Measurements from ENCODE around the gene ACTN2.

Gene ACTN2

GRCh38 chr1:236692128-236692527 is 5.8 kb downstream of the ACTN2 start:
- no peak for DNase-seq

DNA sequence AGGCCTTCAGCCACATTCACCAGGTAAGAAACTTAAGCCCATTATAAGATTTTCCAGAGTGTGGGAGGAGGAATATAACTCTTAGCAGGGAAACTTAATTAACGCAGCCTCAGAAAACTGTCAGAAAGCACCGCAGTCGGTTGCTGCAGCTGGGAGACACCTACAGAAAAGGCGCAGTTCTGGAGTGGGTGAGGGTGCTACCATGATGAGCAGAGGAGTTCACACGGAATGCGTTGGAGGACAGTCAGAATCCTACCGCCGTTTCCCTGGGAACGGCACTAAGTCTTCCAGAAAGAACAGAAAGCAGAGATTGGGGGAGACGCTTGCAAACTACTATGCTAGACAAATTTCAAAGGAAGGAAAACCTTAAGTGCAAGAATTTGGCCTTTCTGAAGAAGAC is 6.4 kb downstream of the ACTN2 start:
- DNase-seq, result no peak

DNA sequence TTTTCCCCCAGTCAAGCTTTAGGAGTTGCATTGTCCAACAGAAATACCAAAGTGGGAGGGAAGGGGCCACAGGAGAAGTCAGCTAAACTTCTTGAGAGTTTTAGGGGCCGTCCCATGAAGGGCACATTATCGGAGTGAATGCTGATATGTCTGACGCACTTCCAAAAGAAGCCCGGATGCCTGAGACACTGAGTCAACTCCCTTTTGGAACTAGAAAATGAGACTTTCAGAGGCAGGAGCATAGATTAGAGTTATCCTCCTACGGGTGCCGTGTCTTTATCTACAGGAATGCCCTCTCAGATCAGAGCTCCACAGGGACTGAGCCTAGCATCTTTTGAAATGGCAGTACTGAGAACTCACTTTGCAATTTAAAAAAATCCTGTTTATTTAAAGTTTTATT is 13.1 kb downstream of the ACTN2 start:
- DNase-seq, result no peak

GRCh38 chr1:236700903-236701302 is 14.6 kb downstream of the ACTN2 start:
- no peak for DNase-seq

DNA sequence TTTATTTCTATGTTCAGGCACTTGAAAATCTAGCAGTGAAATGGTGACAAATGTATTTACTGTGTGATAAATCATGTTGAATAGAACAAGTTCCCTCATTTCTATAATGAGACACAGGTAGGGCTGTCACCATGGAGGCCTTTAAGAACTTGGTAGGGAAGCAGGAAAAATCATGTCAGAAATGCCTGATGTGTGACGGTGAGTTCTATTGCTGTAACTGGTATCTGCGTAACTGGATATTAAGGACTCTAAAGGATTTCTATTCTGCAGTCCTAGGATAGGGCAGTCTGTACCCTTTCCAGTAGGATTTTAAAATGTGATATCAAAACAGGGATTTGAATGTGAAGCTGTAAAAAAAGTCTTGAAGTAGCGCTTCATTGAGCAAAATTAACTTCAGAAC is 15.5 kb downstream of the ACTN2 start:
- no peak for DNase-seq

DNA sequence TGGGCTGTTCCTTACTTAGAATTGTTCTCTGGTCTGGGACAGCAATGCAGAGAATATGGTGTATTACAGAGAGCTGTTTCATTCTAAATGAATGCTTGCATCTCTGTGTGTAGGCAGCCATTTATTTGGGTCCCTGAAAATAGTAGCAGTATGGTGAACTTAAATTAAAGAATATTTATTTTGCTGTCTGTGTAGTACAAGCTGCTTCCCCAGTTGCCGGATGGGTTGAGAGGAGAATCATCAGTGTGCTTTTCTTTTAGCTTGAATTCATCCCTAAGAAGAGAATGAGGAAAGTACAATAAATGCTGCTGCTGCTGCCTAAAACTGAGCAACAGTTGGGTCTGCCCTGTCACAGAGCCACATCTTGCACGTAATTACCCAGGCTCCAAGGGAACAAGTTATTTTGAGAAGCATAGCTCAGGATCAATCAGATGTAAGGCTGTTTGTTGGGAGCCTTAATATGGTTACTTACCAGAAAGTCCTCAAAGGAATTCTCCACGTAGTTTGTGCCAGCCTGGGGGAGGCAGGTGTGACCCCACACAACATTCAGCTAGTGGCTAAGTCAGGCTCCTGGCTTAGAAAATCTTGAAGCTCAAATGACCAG is 16.6 kb downstream of the ACTN2 start:
- DNase-seq, result no peak

DNA sequence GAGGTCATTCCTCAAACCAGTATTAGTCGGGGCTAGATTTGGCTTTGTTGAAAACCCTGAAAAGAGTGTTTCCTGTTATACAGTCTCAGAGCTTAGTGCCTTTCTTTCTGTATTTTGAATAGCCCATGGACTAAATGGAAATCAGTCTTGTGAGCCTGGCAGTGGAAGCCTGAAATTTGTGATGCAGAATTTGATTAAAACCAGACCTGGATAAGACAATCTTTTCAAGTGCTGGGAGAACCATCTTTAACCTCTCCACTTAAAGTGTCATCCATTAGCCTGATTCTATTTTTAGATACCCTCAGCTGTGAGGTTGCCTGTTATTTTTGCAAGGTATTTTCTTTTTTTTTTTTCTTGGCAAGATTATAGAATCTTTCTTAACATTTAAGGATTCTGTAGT is 19.5 kb downstream of the ACTN2 start:
- no peak for DNase-seq

- no peak for DNase-seq
Measured at GRCh38 chr1:236706183-236706582, 19.9 kb downstream of the ACTN2 start.

DNA sequence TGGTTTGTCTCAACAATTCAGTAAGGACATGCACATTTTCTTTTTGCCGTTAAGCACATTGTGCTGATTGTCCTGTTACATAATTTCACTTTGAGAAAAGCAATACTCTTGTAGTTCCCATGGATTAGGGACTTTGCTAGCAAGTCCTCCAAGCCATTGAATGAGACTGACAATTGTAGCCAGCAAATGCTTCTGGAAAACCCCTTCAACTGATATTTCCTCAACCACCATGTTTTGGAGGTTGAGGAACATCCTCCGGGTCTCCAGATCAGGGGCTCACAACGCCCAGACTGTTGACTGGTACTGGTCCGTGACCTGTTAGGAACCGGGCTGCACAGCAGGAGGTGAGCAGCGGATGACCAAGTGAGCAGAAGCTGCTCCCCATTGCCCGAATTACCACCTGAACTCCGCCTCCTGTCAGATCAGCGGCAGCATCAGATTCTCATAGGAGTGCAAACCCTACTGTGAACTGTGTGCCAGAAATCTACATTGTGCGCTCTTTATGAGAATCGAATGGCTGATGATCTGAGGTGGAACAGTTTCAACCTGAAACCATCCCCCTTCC is 24.1 kb downstream of the ACTN2 start:
- no peak for DNase-seq

DNA sequence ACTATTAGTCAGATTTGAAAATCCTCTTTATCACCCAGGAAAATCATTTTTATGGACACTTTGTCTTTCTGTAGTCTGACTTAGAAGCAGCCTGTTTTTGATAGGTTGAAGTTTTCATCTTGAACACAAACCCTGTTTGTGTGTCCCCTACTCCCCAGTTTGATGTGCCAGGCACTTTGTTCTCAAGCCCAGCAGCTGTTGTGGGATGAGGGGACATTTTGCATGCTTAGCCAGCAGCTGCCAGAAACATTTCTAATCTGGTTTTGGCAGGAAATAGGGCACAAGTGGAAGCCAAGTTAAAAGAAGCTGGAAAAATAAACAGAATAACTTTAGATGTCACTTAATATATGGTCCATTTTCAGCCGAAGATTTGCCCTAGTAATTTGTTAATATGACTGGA is 29.9 kb downstream of the ACTN2 start:
- DNase-seq, result no peak

- DNase-seq, result no peak
Measured at GRCh38 chr1:236717811-236718210, 31.5 kb downstream of the ACTN2 start.

- no peak for DNase-seq
Measured at GRCh38 chr1:236718328-236718727, 32.0 kb downstream of the ACTN2 start.

GRCh38 chr1:236720206-236720605 is 33.9 kb downstream of the ACTN2 start:
- DNase-seq, result no peak

DNA sequence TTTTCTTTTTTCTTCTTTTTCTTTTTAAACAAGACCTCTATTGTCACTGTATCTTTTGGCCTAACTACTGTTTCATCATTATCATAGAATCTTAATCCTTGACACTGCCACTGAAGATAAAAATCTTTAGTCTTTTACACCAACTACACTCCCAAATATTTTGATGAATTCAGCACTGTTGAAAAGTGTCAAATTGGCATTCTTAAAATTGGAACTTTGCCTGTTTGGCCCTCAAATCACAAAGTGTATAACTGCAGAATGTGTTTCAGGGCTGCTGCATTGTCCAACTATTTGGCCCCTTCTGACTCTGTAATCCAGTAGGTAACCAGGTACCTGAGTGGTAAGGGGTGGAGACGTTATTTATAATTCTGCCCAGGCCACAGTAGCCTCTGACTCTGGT is 34.3 kb downstream of the ACTN2 start:
- DNase-seq, result no peak

DNA sequence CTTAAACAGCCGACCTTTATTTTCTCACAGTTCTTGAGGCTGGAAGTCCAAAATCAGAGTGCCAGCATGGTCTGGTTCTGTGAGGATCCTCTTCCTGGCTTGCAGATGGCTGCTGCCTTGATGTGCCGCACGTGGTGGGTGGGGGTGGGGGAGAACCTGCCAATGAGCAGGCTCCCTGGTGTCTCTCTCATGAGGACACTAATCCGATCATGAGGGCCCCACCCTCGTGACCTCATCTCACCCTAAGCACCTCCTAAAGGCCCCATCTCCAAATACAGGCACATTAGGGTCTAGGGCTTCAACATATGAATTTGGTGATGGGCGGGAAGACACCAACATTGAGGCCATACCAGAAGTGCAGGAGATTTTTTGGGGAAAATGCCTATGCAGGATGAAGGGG is 37.8 kb downstream of the ACTN2 start:
- no peak for DNase-seq

- DNase-seq, result no peak
Measured at GRCh38 chr1:236724506-236724905, 38.2 kb downstream of the ACTN2 start.

GRCh38 chr1:236725668-236726067 is 39.4 kb downstream of the ACTN2 start:
- no peak for DNase-seq

- DNase-seq, result no peak
Measured at GRCh38 chr1:236727521-236727920, 41.2 kb downstream of the ACTN2 start.

DNA sequence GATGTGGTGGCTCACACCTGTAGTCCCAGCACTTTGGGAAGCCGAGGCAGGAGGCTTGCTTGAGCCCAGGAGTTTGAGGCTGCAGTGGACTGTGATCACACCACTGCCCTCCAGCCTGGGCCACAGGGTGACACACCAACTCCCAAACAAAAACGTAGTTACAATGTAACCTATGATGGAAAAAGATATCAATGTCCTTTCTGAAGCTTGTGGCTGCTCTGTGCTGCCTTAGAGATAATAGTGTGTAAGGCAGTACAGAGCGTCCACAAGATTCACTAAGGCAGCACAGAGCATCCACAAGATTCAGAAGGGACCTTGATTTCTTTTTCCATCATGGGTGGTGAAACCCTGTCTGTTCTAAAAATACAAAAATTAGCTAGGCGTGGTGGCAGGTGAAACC is 42.5 kb downstream of the ACTN2 start:
- DNase-seq, result no peak

DNA sequence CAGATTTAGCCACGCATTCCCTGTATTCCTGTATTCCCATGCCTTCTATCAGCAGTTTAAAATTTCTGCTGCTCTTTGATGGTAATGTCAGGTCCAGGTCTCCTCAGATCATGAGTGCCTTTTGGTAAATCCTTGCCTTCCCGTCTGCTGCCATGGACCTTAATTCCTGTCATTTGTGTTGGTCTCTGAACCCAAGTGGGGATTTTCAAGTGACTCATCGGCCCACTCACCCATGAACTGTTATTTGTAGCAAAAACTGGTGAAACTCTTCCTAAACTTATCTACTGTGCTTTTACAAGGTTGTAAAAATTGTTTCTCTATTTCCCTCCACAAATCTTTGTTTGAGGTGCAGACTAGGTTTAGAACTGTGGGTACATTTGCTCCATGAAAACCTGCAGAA is 47.4 kb downstream of the ACTN2 start:
- DNase-seq, result no peak

- no peak for DNase-seq
Measured at GRCh38 chr1:236734141-236734765, 48.0 kb downstream of the ACTN2 start.

DNA sequence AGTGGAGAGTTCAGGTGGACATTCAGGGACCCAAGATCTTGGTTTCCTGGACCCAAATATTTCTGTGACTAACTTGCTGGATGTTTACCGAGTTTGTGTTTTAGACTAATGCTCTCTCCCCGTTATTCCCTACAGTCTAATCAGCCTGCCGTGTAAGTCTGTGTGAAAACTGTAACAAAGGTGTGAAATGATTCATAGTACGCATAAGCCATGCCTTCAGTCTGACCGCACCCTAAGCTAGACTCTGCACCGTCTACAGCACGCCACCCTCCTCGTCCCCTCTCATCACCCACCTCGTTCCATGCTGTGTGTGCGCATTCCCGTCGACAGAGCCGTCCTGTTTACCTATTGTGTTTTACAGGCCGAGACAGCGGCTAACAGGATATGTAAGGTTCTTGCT is 50.5 kb downstream of the ACTN2 start:
- no peak for DNase-seq

- no peak for DNase-seq
Measured at GRCh38 chr1:236741753-236742152, 55.5 kb downstream of the ACTN2 start.

DNA sequence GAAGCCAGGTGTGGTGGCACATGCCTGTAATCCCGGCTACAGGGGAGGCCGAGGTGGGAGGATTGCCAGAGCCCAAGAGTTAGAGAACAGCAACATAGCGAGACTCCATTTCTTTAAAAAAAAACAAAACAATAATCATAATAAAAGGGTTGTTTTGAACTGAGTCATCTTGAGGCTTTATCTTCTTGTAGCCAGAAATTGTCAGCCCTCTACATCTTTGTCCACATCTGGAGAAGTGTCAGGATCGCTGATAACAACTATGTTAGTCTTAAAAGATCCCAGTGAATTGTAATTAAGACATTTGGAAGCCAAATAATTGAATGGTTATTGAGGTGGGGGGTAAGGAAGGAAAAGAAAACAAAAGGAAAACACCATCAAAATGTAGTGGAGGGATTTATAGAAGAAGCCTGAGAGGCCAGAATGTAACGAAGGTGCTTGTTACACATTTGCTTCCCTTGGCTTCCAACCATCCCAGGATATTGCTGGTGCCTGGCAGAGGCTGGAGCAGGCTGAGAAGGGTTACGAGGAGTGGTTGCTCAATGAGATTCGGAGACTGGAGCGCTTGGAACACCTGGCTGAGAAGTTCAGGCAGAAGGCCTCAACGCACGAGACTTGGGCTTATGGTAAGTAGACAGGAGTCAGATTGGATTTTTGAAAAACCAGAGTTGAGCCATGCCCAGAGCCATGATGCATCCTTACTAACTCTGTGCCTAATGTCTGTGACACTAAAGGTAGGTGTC is 56.3 kb downstream of the ACTN2 start:
- no peak for DNase-seq

All from activated T-cell treated with anti-CD3 and anti-CD28 coated beads, Interleukin-2, amount 50 U/mL, for 48 hours (primary cell).